Right lobe of liver (tissue), 6 donors: Measurements from ENCODE around the gene ELMO1. TPM values are rescaled to one million over a fixed set of nuclear protein-coding genes. Genes with fewer than 3 reads are reported as not detected.

Experiments used
- ATAC-seq, 4 donors: fragments of 200-7000 bp; cut with Tn5 transposase; one replicate each; pipeline ENCODE4 v1.9.1; 2020; ENCODE audit warnings: mild to moderate bottlenecking in 4 of 4, moderate library complexity in 4 of 4
- DNase-seq, 3 donors: peaks; one replicate each; pipeline ENCODE4 v3.0.0-alpha.2; 2020
- H3K27ac ChIP-seq, 3 donors: fragments of 200-600 bp; one replicate each; pipeline ENCODE4 v1.8.0; 2022
- H3K27me3 ChIP-seq, 2 donors: fragments of 200-600 bp; one replicate each; pipeline ENCODE4 v1.8.0; 2022
- H3K36me3 ChIP-seq, 4 donors: fragments of 200-600 bp; sonication (generic) in 1 of 4; one replicate each; pipeline versions ENCODE4 v1.5.1 to v1.8.0; 2017 to 2022; ENCODE audit warnings: control low read depth in 1 of 4
- H3K4me1 ChIP-seq, 4 donors: fragments of 200-600 bp; sonication (generic) in 1 of 4; one replicate each; pipeline versions ENCODE4 v1.5.1 to v1.8.0; 2017 to 2022; ENCODE audit warnings: control low read depth in 1 of 4
- H3K4me3 ChIP-seq, 3 donors: fragments of 200-600 bp; one replicate each; pipeline ENCODE4 v1.8.0; 2022
- H3K9me3 ChIP-seq, 4 donors: fragments of 200-600 bp; sonication (generic) in 1 of 4; one replicate each; pipeline versions ENCODE4 v1.5.1 to v1.8.0; 2017 to 2022; ENCODE audit warnings: control low read depth in 1 of 4
- POLR2A ChIP-seq: fragments of 450-650 bp; IDR thresholded peaks from one replicate; pipeline ENCODE4 v1.6.1; 2017; ENCODE audit warnings: antibody characterized with exemption, mild to moderate bottlenecking
- WGBS: methylation state at CpG from one replicate; pipeline ENCODE4 v1.1.6; 2018; ENCODE audit warnings: low coverage, low lambda C conversion rate; ENCODE audit not compliant: insufficient coverage; ENCODE audit errors: missing lambda C conversion rate; 5-methylcytosine and 5-hydroxymethylcytosine counted together
- intact Hi-C, 2 donors: fragments of 100-400 bp; cut with DNase I; formaldehyde crosslinking; loops; one replicate each; pipeline versions ENCODE4 v1.11.2 to v1.14.1; 2022
- total RNA-seq, 6 experiments: library from RNA; depleted of rRNA in 2 of 6; stranded (reverse); fragments of >200 nt in 2 of 6; fragmentation: NEBNext Ultra II Directional in 3 of 6; extraction: Animal tissue kit (Norgen Biotek cat#: 25700) in 3 of 6; gene quantifications; one replicate each; pipeline versions ENCODE4 v1.1.0 to v1.2.4, GENCODE V29; 2016 to 2023
- TF ChIP-seq, protein P1 (sequence below), 4 donors: fragments of 200-600 bp in 3 of 4; fragments of 450-650 bp in 1 of 4; IDR thresholded peaks; one replicate each; pipeline versions ENCODE4 v1.5.1 to v1.8.0; 2016 to 2022; ENCODE audit warnings: antibody characterized with exemption in 4 of 4, mild to moderate bottlenecking in 2 of 4
- donor health status: DM: no; HTN: yes; CAD: no.
- donor health status: DM: no; HTN: no; CAD: no.
- donor health status: DM: no; HTN: no; CAD: no.
- donor health status: DM: no; HTN: yes; CAD: no.
- donor health status: DM: no; HTN: yes; CAD: no.

Gene ELMO1
- total RNA-seq, 6 experiments from 2014 or later = 18.4 to 55.4 (median 25.1) TPM

- peaks cover 0 to 44% (median 9%) of the 10 kb centered on the region in 4 donors for H3K4me1 ChIP-seq
- peak overlapping the region in 1 of 3 donors; percentile 30 for H3K27ac ChIP-seq
- intact Hi-C loops = no loop called here
- no peaks in the 10 kb centered on the region for H3K27me3 ChIP-seq
- H3K36me3 ChIP-seq = peaks cover 0 to 4% (median 0%) of the 10 kb centered on the region in 4 donors
- H3K9me3 ChIP-seq = no peaks in the 10 kb centered on the region
- DNase-seq = no peak
- TF ChIP-seq, protein P1, sequence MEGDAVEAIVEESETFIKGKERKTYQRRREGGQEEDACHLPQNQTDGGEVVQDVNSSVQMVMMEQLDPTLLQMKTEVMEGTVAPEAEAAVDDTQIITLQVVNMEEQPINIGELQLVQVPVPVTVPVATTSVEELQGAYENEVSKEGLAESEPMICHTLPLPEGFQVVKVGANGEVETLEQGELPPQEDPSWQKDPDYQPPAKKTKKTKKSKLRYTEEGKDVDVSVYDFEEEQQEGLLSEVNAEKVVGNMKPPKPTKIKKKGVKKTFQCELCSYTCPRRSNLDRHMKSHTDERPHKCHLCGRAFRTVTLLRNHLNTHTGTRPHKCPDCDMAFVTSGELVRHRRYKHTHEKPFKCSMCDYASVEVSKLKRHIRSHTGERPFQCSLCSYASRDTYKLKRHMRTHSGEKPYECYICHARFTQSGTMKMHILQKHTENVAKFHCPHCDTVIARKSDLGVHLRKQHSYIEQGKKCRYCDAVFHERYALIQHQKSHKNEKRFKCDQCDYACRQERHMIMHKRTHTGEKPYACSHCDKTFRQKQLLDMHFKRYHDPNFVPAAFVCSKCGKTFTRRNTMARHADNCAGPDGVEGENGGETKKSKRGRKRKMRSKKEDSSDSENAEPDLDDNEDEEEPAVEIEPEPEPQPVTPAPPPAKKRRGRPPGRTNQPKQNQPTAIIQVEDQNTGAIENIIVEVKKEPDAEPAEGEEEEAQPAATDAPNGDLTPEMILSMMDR (IDR thresholded peaks at IDR 0.05) = no peak
- TF ChIP-seq POLR2A = no peak
- ATAC-seq = peak; percentile 44 to 68 (median 56)
- H3K4me3 ChIP-seq = no peak overlapping the region
Observed at GRCh38 chr7:37093257-37093656, 355.4 kb downstream of the ELMO1 start.

DNA sequence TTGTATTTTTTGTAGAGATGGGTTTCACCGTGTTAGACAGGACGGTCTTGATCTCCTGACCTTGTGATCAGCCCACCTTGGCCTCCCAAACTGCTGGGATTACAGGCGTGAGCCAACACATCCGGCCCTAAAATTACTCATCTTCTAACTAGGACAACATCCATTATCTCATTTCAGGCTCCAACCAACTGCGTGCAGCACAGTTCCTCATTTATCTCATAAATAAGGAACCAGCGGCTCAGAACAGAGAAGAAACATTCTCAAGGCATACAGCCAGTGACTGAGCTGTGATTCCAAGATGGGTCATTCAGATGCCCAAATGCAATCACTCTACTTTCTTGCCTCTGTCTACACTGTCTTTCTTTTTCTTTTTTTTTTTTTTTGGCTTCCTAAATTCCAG, 356.1 kb downstream of the ELMO1 start:
- 51% methylated on average over 5 of the region's 6 CpGs for WGBS
- Histone ChIP-seq H3K4me1 (peaks cover 0 to 44% (median 9%) of the 10 kb centered on the region in 4 donors), H3K9me3 (no peaks in the 10 kb centered on the region), H3K27me3 (no peaks in the 10 kb centered on the region), H3K27ac (no peak overlapping the region), H3K4me3 (no peak overlapping the region), H3K36me3 (peaks cover 0 to 4% (median 0%) of the 10 kb centered on the region in 4 donors)
- ATAC-seq (peak; percentile 30 to 40 (median 35)), DNase-seq (no peak)
- TF ChIP-seq, protein P1 (IDR thresholded peaks at IDR 0.05) = no peak
- no peak for TF ChIP-seq POLR2A
- intact Hi-C loops = no loop called here

DNA sequence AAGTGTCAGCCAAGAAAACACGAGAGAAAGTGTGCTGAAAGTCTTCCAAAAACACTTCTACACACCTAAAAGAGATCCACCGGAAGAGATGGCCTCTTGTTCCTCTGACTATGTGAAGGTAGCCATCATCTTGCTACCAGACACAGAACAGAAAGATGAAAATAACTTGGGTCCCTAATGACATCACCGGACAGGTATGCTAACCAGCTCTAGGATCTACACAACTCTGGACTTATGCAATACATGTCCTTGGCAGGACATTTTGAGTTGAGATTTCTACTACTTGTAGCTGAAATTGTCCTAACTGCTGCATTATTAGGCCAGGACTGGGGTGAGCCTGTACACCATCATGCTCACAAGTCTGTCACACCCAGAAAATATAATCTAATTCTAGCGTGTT, 358.7 kb downstream of the ELMO1 start:
- Histone ChIP-seq H3K4me1 (peaks cover 0 to 37% (median 8%) of the 10 kb centered on the region in 4 donors), H3K9me3 (no peaks in the 10 kb centered on the region), H3K27me3 (no peaks in the 10 kb centered on the region), H3K4me3 (no peak overlapping the region), H3K36me3 (no peaks in the 10 kb centered on the region), H3K27ac (no peak overlapping the region)
- intact Hi-C loops = no loop called here
- WGBS = 82% methylated on average over 3 of the region's 4 CpGs
- ATAC-seq (peak; percentile 58 to 86 (median 72)), DNase-seq (no peak)
- TF ChIP-seq, protein P1 (IDR thresholded peaks at IDR 0.05) = no peak
- TF ChIP-seq POLR2A = no peak

- peaks cover 0 to 9% (median 2%) of the 10 kb centered on the region in 4 donors for H3K4me1 ChIP-seq
- no peaks in the 10 kb centered on the region for H3K9me3 ChIP-seq
- H3K36me3 ChIP-seq = no peaks in the 10 kb centered on the region
- no peak overlapping the region for H3K27ac ChIP-seq
- no peak for DNase-seq
- no peaks in the 10 kb centered on the region for H3K27me3 ChIP-seq
- no peak overlapping the region for H3K4me3 ChIP-seq
- 96% methylated on average over 5 of the region's 5 CpGs for WGBS
- ATAC-seq = no peak
- TF ChIP-seq, protein P1 (IDR thresholded peaks at IDR 0.05) = no peak
- no peak for TF ChIP-seq POLR2A
- intact Hi-C loops = no loop called here
Observed at GRCh38 chr7:37085600-37085999, 363.1 kb downstream of the ELMO1 start.

DNA sequence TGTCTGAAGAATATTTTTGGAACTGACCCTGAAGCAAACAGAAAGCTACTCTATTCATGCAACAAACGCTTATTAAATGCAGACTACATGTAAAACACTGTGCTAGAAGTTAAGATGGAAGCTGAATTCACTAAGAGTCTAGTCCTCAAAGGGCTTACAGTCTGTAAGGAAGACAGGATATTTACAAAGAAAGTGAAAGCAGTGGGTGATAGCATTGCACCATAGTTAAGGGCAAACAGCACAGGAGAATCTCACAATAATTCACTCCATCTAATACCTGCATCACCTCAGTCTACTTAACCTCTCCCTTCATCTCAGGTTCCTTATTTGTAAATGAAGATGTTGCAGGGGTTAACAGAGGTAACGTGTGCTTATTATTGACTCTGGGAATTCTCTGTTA, 364.4 kb downstream of the ELMO1 start:
- Histone ChIP-seq H3K9me3 (no peaks in the 10 kb centered on the region), H3K27me3 (no peaks in the 10 kb centered on the region), H3K4me3 (no peak overlapping the region), H3K4me1 (no peaks in the 10 kb centered on the region), H3K27ac (no peak overlapping the region), H3K36me3 (no peaks in the 10 kb centered on the region)
- intact Hi-C loops = no loop called here
- DNase-seq (no peak), ATAC-seq (peak in 3 of 4 donors; percentile 18 to 73 (median 26))
- WGBS = 96% methylated on average over 2 of the region's 2 CpGs
- TF ChIP-seq, protein P1 (IDR thresholded peaks at IDR 0.05) = no peak
- no peak for TF ChIP-seq POLR2A
